GM12878 (cell line): ENCODE results near the gene ATP1A1. TPM values are rescaled to one million over a fixed set of nuclear protein-coding genes. Genes with fewer than 3 reads are reported as not detected.

ENCODE experiments used
- BACH1 ChIP-seq: fragments of 450-650 bp; IDR thresholded peaks from 2 replicates; pipeline ENCODE4 v1.6.1; 2017; ENCODE audit warnings: mild to moderate bottlenecking, borderline replicate concordance
- BHLHE40 ChIP-seq, 2 experiments: fragments of 450-650 bp in 1 of 2; IDR thresholded peaks; 2 replicates each; pipeline ENCODE4 v1.6.1; 2011 to 2017; ENCODE audit warnings: low read depth in 2 of 2, borderline replicate concordance in 1 of 2, improper control_type of control experiment in 1 of 2, low read length in 1 of 2, mild to moderate bottlenecking in 1 of 2
- BMI1 ChIP-seq: fragments of 450-650 bp; IDR thresholded peaks from 2 replicates; pipeline ENCODE4 v1.6.1; 2016; ENCODE audit warnings: mild to moderate bottlenecking, moderate library complexity, borderline replicate concordance
- CBFB ChIP-seq: IDR thresholded peaks from 2 replicates; pipeline ENCODE4 v1.6.1; 2016; ENCODE audit warnings: antibody characterized with exemption, low read depth
- CHD1 ChIP-seq: IDR thresholded peaks from 2 replicates; pipeline ENCODE4 v1.6.1; 2012; ENCODE audit warnings: low read depth, low read length, improper control_type of control experiment
- CHD2 ChIP-seq: IDR thresholded peaks from 2 replicates; pipeline ENCODE4 v1.6.1; 2011; ENCODE audit warnings: low read depth, low read length, improper control_type of control experiment, borderline replicate concordance
- CHD4 ChIP-seq: fragments of 200-600 bp; sonication (generic); IDR thresholded peaks from 2 replicates; pipeline ENCODE4 v1.6.1; 2016; ENCODE audit warnings: mild to moderate bottlenecking
- ELK1 ChIP-seq: IDR thresholded peaks from 2 replicates; pipeline ENCODE4 v1.6.1; 2012; ENCODE audit warnings: low read depth, low read length, improper control_type of control experiment
- ESRRA ChIP-seq: IDR thresholded peaks from 2 replicates; pipeline ENCODE4 v1.6.1; 2012; ENCODE audit warnings: mild to moderate bottlenecking, low read length, improper control_type of control experiment
- ETV6 ChIP-seq, 2 experiments: fragments of 450-650 bp in 1 of 2; IDR thresholded peaks in 1 of 2; conservative IDR thresholded peaks in 1 of 2; 2 replicates each; pipeline ENCODE4 v1.6.1; 2014; ENCODE audit warnings: antibody characterized with exemption in 1 of 2, borderline replicate concordance in 1 of 2, low read depth in 1 of 2, mild to moderate bottlenecking in 1 of 2, moderate library complexity in 1 of 2
- FOXK2 ChIP-seq: fragments of 450-650 bp; IDR thresholded peaks from 2 replicates; pipeline ENCODE4 v1.6.1; 2017; ENCODE audit warnings: mild to moderate bottlenecking, moderate library complexity
- FOXM1 ChIP-seq: IDR thresholded peaks from 2 replicates; pipeline ENCODE4 v1.6.1; 2012; ENCODE audit warnings: low read depth, mild to moderate bottlenecking, inconsistent platforms, low read length, moderate library complexity
- HDGF ChIP-seq: fragments of 450-650 bp; IDR thresholded peaks from 2 replicates; pipeline ENCODE4 v1.6.1; 2016; ENCODE audit warnings: antibody characterized with exemption
- IKZF1 ChIP-seq: fragments of 450-650 bp; conservative IDR thresholded peaks from 2 replicates; pipeline ENCODE4 v1.6.1; 2017; ENCODE audit warnings: antibody characterized with exemption, mild to moderate bottlenecking
- JUND ChIP-seq: IDR thresholded peaks from 2 replicates; pipeline ENCODE4 v1.6.1; 2012; ENCODE audit warnings: low read depth, mild to moderate bottlenecking, low read length, improper control_type of control experiment, moderate library complexity
- MEF2B ChIP-seq: fragments of 450-650 bp; IDR thresholded peaks from 2 replicates; pipeline ENCODE4 v1.6.1; 2018; ENCODE audit warnings: mild to moderate bottlenecking, moderate library complexity; ENCODE audit not compliant: partially characterized antibody, poor library complexity, severe bottlenecking
- NFIC ChIP-seq: IDR thresholded peaks from 2 replicates; pipeline ENCODE4 v1.6.1; 2012; ENCODE audit warnings: low read depth, mild to moderate bottlenecking, inconsistent platforms, low read length, moderate library complexity
- NR2C1 ChIP-seq: fragments of 450-650 bp; IDR thresholded peaks from 2 replicates; pipeline ENCODE4 v1.6.1; 2017; ENCODE audit warnings: antibody characterized with exemption, mild to moderate bottlenecking, moderate library complexity
- PKNOX1 ChIP-seq: fragments of 450-650 bp; IDR thresholded peaks from 2 replicates; pipeline ENCODE4 v1.6.1; 2016; ENCODE audit warnings: mild to moderate bottlenecking
- POLR2A ChIP-seq: IDR thresholded peaks from 2 replicates; pipeline ENCODE4 v1.6.1; 2011; ENCODE audit warnings: low read depth, mild to moderate bottlenecking, low read length
- POLR2AphosphoS5 ChIP-seq: IDR thresholded peaks from 2 replicates; pipeline ENCODE4 v1.6.1; 2011; ENCODE audit warnings: mild to moderate bottlenecking, low read length, inconsistent platforms
- SPI1 ChIP-seq: IDR thresholded peaks from 2 replicates; pipeline ENCODE4 v1.6.1; 2011; ENCODE audit warnings: low read depth, mild to moderate bottlenecking, low read length, moderate library complexity, borderline replicate concordance; ENCODE audit not compliant: insufficient read depth
- SREBF2 ChIP-seq: IDR thresholded peaks from 2 replicates; pipeline ENCODE4 v1.6.1; 2012; ENCODE audit warnings: mild to moderate bottlenecking, low read length
- SRF ChIP-seq, 2 experiments: IDR thresholded peaks; 2 replicates each; pipeline ENCODE4 v1.6.1; 2011; ENCODE audit warnings: low read depth in 2 of 2, low read length in 2 of 2, mild to moderate bottlenecking in 1 of 2, moderate library complexity in 1 of 2
- TCF12 ChIP-seq: IDR thresholded peaks from 2 replicates; pipeline ENCODE4 v1.6.1; 2011; ENCODE audit warnings: low read depth, mild to moderate bottlenecking, low read length
- TCF3 ChIP-seq: IDR thresholded peaks from 2 replicates; pipeline ENCODE4 v1.6.1; 2012; ENCODE audit warnings: low read depth, mild to moderate bottlenecking, low read length, borderline replicate concordance; ENCODE audit not compliant: insufficient read depth
- TCF7 ChIP-seq: IDR thresholded peaks from 2 replicates; pipeline ENCODE4 v1.6.1; 2014; ENCODE audit warnings: antibody characterized with exemption, borderline replicate concordance
- YBX1 ChIP-seq: fragments of 450-650 bp; IDR thresholded peaks from 2 replicates; pipeline ENCODE4 v1.6.1; 2016; ENCODE audit warnings: antibody characterized with exemption
- YY1 ChIP-seq: IDR thresholded peaks from 2 replicates; pipeline ENCODE4 v1.6.1; 2011; ENCODE audit warnings: low read depth, mild to moderate bottlenecking, low read length
- ZSCAN29 ChIP-seq: fragments of 450-650 bp; IDR thresholded peaks from 2 replicates; pipeline ENCODE4 v1.6.1; 2017; ENCODE audit warnings: mild to moderate bottlenecking, moderate library complexity
- polyA plus RNA-seq, 11 experiments: library from polyadenylated mRNA; depleted of rRNA in 4 of 11; unstranded in 6 of 11; stranded (reverse) in 5 of 11; fragments of >200 nt; fragmentation: Nextera tagmentation in 4 of 11; fragmentation: Illumina TruSeq in 1 of 11; extraction: Ambion mirVana in 4 of 11; extraction: Trizol in 1 of 11; gene quantifications; 1 replicate in 1 of 11; 2 replicates in 10 of 11; pipeline versions ENCODE4 v1.2.1 to v1.2.3, GENCODE V29; 2011 to 2016; ENCODE audit warnings: inconsistent platforms in 2 of 11, missing spikeins in 2 of 11, low read depth in 1 of 11
- total RNA-seq, 4 experiments: library from RNA; depleted of rRNA in 3 of 4; stranded (reverse); fragments of >200 nt in 3 of 4; fragmentation: Illumina TruSeq in 1 of 4; extraction: Trizol in 1 of 4; gene quantifications; 2 replicates each; pipeline versions ENCODE4 v1.2.1 to v1.2.3, GENCODE V29; 2013 to 2021

Gene ATP1A1
- total and polyA plus RNA-seq, 10 of the 15 experiments (the other 5 are each of a cell fraction or from before 2014, with no cell fraction given): 113 to 566 (median 313) TPM

- TF ChIP-seq PKNOX1 (peak; percentile 23; the same call in 1 of the 2 replicates), NFIC (peak; percentile 92), JUND (peak; percentile 85), CHD1 (peak; percentile 82), FOXM1 (peak; percentile 89), ESRRA (no peak), BHLHE40 (IDR thresholded peaks at IDR 0.05; ENCODE audit: borderline replicate concordance in 1 of 2, low read depth in 2 of 2, low read length in 1 of 2) (peak; percentile 90 to 92), IKZF1 (peak; percentile 70), YY1 (0 out of 2 replicates have a peak, but pooled peaks have one; percentile 18), NR2C1 (no peak), CBFB (peak; percentile 62; the same call in 1 of the 2 replicates), ELK1 (no peak), SREBF2 (no peak), CHD4 (no peak), BMI1 (peak; percentile 43; the same call in 1 of the 2 replicates), YBX1 (no peak), FOXK2 (no peak), POLR2A (peak; percentile 56), BACH1 (no peak; the same call in 1 of the 2 replicates), CHD2 (peak; percentile 43; the same call in 1 of the 2 replicates), SRF (IDR thresholded peaks at IDR 0.05; ENCODE audit: low read depth in 2 of 2, low read length in 2 of 2) (peak in 1 of 2 experiments; percentile 63; a peak in 1 of 4 replicates), TCF3 (no peak; the same call in 1 of the 2 replicates), TCF12 (no peak), SPI1 (peak; percentile 92), HDGF (0 out of 2 replicates have a peak, but pooled peaks have one; percentile 52), ZSCAN29 (no peak), ETV6 (conservative IDR thresholded peaks at IDR 0.05 in 1 of 2, IDR thresholded peaks at IDR 0.05 in 1 of 2; ENCODE audit: borderline replicate concordance in 1 of 2, low read depth in 1 of 2) (peak in 1 of 2 experiments; percentile 77; a peak in 1 of 4 replicates), POLR2AphosphoS5 (peak; percentile 91), MEF2B (peak; percentile 64), TCF7 (peak; percentile 38; the same call in 1 of the 2 replicates)
Observed at GRCh38 chr1:116377541-116378529, 4.8 kb downstream of the ATP1A1 start (continued).
